Heart left ventricle (tissue), 13 donors: Measurements from ENCODE around the gene SIAH1.
"Not testable (repeated sequence)": the region's sequence is repeated elsewhere in the genome, so short reads cannot be mapped to it uniquely, and the experiment has no call there.

ENCODE experiments used
- POLR2A ChIP-seq, 2 donors: fragments of 450-650 bp; IDR thresholded peaks; one replicate each; pipeline ENCODE4 v1.6.1; 2017; ENCODE audit warnings: antibody characterized with exemption in 2 of 2, mild to moderate bottlenecking in 2 of 2, moderate library complexity in 2 of 2
- TF ChIP-seq, protein P1 (sequence below), 12 donors: fragments of 200-600 bp; sonication (generic) in 4 of 12; IDR thresholded peaks; one replicate each; pipeline versions ENCODE4 v1.5.0 to v1.8.0; 2018 to 2022; ENCODE audit warnings: antibody characterized with exemption in 12 of 12, mild to moderate bottlenecking in 5 of 12
- donor health status: ischemic (EF 13 %, LVEDD 7.1; RV severe dilation, severe dysfunction).
- donor health status: DM: no; HTN: yes; CAD: no.
- donor health status: DM: no; HTN: no; CAD: no.
- donor health status: ischemic (EF 25% LVEDD 6.9; RV normal size, moderate dysfunction).
- donor health status: ischemic (EF 25% LVEDD 5.7; RV mildly dilated, moderate dysfunction).
- donor health status: ischemic (EF 35%, LVEDD 5.7; RV mildly dilated, moderate dysfunction).
- donor health status: nonischemic (EF 11% LVEDD 7.7; RV severe dilation, severe dysfunction).
- donor health status: DM: yes; HTN: yes; CAD: no.
- donor health status: PGD.
- donor health status: ischemic (EF 29% LVEDD 5.4; RV normal size, mild dysfunction).
- donor health status: nonischemic (EF 23%, LVEDD 6.1; RV moderate dilation, normal function).

DNA sequence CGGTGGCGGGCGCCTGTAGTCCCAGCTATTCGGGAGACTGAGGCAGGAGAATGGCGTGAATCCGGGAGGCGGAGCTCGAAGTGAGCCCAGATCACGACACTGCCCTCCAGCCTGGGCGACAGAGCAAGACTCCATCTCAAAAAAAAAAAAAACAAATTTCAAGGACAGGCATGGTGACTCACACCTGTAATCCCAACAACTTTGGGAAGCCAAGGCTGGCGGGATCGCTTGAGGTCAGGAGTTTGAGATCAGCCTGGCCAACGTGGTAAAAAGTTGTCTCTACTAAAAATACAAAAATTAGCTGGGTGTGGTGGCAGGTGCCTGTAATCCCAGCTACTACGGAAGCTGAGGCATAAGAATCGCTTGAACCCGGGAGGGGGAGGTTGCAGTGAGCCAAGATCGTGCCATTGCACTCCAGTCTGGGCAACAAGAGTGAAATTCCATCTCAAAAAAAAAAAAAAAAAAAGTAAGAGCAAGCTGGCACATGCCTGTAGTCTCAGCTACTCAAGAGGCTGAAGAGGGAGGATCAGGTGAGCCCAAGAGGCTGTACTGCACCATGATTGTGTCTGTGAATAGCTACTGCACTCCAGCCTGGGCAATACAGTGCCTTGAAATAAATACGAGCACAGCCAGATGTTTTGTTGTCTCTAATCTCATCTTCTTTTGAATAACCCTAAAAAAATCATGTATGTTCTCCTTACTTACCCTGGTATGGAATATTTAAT is 14.4 kb downstream of the SIAH1 start:
- TF ChIP-seq, protein P1, sequence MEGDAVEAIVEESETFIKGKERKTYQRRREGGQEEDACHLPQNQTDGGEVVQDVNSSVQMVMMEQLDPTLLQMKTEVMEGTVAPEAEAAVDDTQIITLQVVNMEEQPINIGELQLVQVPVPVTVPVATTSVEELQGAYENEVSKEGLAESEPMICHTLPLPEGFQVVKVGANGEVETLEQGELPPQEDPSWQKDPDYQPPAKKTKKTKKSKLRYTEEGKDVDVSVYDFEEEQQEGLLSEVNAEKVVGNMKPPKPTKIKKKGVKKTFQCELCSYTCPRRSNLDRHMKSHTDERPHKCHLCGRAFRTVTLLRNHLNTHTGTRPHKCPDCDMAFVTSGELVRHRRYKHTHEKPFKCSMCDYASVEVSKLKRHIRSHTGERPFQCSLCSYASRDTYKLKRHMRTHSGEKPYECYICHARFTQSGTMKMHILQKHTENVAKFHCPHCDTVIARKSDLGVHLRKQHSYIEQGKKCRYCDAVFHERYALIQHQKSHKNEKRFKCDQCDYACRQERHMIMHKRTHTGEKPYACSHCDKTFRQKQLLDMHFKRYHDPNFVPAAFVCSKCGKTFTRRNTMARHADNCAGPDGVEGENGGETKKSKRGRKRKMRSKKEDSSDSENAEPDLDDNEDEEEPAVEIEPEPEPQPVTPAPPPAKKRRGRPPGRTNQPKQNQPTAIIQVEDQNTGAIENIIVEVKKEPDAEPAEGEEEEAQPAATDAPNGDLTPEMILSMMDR (IDR thresholded peaks at IDR 0.05): not testable (repeated sequence)
- TF ChIP-seq POLR2A (IDR thresholded peaks at IDR 0.05): not testable (repeated sequence)
